Motor neuron (in vitro differentiated cells): ENCODE data around the gene TMEM63C. TPM values are rescaled to one million over a fixed set of nuclear protein-coding genes. Genes with fewer than 3 reads are reported as not detected.

ENCODE experiments used
- ATAC-seq, 8 experiments: fragments of 200-7000 bp; cut with Tn5 transposase; replicated peaks in 6 of 8; 2 replicates each; pipeline ENCODE4 v1.8.0; 2021; ENCODE audit warnings: mild to moderate bottlenecking in 8 of 8, moderate library complexity in 8 of 8
- H3K27ac ChIP-seq, 2 donors: fragments of 250-450 bp; sonication (Bioruptor Pico); 2 replicates each; pipeline ENCODE4 v1.9.0; 2021; ENCODE audit warnings: antibody characterized with exemption in 2 of 2, mild to moderate bottlenecking in 2 of 2, moderate library complexity in 1 of 2
- H3K4me1 ChIP-seq, 2 donors: fragments of 250-450 bp; sonication (Bioruptor Pico); replicated peaks in 1 of 2; 2 replicates each; pipeline ENCODE4 v1.6.1; 2021; ENCODE audit warnings: antibody characterized with exemption in 2 of 2, mild to moderate bottlenecking in 2 of 2, moderate library complexity in 1 of 2
- H3K4me3 ChIP-seq, 5 donors: fragments of 250-450 bp; sonication (Bioruptor Pico); 2 replicates each; pipeline ENCODE4 v1.9.0; 2021; ENCODE audit warnings: antibody characterized with exemption in 5 of 5, mild to moderate bottlenecking in 5 of 5, moderate library complexity in 4 of 5
- WGBS, 10 experiments: fragments of 450-650 bp; shearing (Covaris generic); methylation state at CpG; one replicate each; pipeline ENCODE4 v1.0.0; 2022; 5-methylcytosine and 5-hydroxymethylcytosine counted together
- in situ Hi-C, 9 experiments: fragments of 400-800 bp; cut with MboI; loops; one replicate each; pipeline ENCODE4 v1.15.0; 2021; ENCODE audit warnings: low sequenced_read_pairs in 9 of 9, low pct_unique_long_range_greater_than_20kb in 2 of 9; ENCODE audit not compliant: unreplicated experiment in 9 of 9
- total RNA-seq, 8 experiments: library from RNA; unstranded; fragments of 300-600 nt; gene quantifications; 2 replicates each; pipeline versions ENCODE4 v1.2.3 to v1.2.4, GENCODE V29; 2022

The TMEM63C gene, protein sequence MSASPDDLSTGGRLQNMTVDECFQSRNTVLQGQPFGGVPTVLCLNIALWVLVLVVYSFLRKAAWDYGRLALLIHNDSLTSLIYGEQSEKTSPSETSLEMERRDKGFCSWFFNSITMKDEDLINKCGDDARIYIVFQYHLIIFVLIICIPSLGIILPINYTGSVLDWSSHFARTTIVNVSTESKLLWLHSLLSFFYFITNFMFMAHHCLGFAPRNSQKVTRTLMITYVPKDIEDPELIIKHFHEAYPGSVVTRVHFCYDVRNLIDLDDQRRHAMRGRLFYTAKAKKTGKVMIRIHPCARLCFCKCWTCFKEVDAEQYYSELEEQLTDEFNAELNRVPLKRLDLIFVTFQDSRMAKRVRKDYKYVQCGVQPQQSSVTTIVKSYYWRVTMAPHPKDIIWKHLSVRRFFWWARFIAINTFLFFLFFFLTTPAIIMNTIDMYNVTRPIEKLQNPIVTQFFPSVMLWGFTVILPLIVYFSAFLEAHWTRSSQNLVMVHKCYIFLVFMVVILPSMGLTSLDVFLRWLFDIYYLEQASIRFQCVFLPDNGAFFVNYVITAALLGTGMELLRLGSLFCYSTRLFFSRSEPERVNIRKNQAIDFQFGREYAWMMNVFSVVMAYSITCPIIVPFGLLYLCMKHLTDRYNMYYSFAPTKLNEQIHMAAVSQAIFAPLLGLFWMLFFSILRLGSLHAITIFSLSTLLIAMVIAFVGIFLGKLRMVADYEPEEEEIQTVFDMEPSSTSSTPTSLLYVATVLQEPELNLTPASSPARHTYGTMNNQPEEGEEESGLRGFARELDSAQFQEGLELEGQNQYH
- total RNA-seq = 10 to 100 TPM in 4 of 8 experiments, 1 to 10 TPM in 1, under 1 TPM in 3; 0.10 to 18.8 (median 6.9) TPM

DNA sequence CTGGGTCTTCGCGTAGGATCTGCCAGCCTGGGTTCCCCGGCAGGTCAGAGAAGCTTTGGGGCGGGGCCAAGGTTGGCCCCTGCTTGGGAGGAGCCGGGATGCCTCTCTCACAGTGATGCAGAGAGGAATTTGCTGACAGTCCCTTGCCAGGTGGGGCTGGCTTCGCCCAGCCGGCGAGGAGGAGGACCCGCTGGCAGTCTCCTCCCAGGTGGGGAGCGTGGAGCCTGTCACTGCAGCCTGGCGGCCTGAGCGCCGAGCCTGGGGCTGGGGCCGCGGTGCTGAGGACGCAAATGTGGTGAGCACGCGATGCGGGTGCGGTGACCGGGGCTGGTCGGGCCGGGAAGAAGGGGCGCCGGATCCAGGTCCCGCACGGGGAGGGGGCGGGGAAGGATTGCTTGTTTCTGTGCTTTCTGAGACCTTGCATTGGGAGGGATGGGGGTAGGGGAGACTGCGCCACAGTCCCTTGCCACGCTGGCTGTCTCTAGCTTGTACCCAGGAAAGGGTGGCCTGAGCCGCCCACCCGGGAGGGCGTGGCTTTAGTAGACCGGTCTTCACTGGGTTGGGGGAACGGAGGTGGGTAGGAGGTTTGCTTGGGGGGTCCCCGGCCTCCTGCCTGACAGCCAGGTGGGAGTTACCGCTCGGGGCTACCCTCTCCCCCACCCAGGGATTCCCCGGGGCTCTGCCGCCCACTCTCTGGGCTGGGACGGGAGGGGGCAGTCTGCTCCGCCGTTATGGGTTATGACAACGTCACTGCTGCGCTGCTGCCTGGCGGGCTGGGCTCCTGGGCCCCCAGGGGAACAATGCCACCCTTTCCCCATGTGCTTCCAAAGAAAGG is at the start of gene TMEM63C:
Gene TMEM63C, plus strand, starts transcription at position 196 of the 835 bp plus-strand sequence. CDS start 37,016 bp downstream, outside the sequence.
- H3K4me1 ChIP-seq = peaks cover 9 to 16% of the 10 kb centered on the region in 2 donors
- in situ Hi-C loops = no loop called here
- H3K27ac ChIP-seq = peak within 1 kb of the TSS; percentile 77 to 84
- H3K4me3 ChIP-seq = peak within 1 kb of the TSS; percentile 52 to 74 (median 65)
- ATAC-seq = peak; percentile 73 to 96 (median 91)
- 0 to 20% methylated on average over 2 to 8 of the region's 46 CpGs; no CpG with 5 or more reads in 8 of the 10 experiments for WGBS, 10 experiments

DNA sequence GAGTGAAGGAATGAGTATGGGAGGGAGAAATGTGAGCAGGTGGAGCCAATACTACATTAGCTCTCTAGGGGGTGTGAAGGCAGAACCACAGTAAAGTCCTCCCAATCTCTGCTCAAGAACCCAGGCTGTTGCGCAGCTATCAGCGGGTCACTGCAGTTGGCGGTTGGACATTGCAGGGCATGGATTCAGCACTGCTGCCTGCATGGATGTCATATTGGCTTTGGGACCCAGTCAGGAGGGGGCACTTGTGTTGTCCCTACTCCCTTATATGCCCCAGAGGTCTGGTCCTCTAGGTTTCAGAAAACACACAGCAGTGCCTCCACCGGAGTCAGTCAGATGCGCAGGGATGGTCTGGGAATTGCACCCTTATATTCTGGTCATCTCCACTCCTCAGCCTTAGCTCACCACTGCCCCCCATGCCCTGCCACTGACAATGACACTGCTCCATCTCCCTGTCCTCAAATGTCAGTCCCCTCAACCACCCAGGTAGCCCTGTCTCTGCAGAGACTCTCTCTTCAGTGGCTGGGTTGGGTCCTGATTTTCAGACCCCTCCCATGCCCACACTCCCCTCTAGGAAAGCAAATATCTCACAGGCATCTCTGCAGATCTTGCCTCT is 49.6 kb upstream of the TMEM63C start:
- in situ Hi-C loops = loop anchor here in 2 of 9 experiments (25.0 kb wide), 1 partner anchor 180 kb away; the partner anchor contains the start of genes GSTZ1 (in 2 of the 2) and POMT2 (in 2 of the 2)
- Histone ChIP-seq H3K27ac (no peak overlapping the region), H3K4me3 (no peak overlapping the region), H3K4me1 (peaks cover 11 to 16% of the 10 kb centered on the region in 2 donors)
- WGBS, 10 experiments = 0 to 100% (median 100%) methylated on average over 1 to 2 of the region's 5 CpGs; no CpG with 5 or more reads in 6 of the 10 experiments
- ATAC-seq = no peak

DNA sequence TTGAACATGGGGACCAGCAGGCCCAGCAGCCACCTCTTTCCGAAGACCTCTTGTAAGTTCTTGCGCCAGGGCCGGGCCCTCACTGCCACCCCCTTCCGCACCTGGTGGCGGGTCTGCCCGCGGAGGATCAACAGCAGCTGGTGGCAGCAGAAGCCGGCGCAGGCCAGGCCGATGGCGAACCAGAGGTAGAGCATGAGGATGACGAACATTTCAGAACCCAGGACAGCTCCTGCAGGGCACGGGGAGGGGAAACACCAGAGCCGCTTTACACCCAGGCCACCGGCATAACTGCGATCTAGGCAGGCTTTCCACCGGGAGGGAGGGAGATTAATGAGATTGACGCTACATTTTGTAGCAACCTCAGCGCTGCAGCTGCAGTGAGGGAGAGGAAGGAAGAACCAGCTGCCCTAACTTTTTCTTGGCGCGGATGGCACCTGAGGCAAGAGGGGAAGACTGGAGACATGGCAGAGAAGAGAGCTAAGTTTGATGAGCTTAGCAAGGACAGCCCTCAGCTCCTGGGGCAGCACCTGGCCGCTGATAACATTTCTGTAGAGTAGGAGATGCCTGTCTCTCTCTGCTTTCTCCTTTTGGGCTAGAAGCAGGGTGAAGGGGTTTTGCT is 47.8 kb upstream of the TMEM63C start:
- in situ Hi-C loops = loop anchor here in 2 of 9 experiments (25.0 kb wide), 1 partner anchor 178 kb away; the partner anchor contains the start of genes GSTZ1 (in 2 of the 2) and POMT2 (in 2 of the 2)
- Histone ChIP-seq H3K4me3 (no peak overlapping the region), H3K4me1 (peaks cover 11 to 16% of the 10 kb centered on the region in 2 donors), H3K27ac (no peak overlapping the region)
- peak; percentile 25 to 99 (median 84) for ATAC-seq
- 0 to 94% (median 52%) methylated on average over 2 to 13 of the region's 22 CpGs; no CpG with 5 or more reads in 1 of the 10 experiments for WGBS, 10 experiments

DNA sequence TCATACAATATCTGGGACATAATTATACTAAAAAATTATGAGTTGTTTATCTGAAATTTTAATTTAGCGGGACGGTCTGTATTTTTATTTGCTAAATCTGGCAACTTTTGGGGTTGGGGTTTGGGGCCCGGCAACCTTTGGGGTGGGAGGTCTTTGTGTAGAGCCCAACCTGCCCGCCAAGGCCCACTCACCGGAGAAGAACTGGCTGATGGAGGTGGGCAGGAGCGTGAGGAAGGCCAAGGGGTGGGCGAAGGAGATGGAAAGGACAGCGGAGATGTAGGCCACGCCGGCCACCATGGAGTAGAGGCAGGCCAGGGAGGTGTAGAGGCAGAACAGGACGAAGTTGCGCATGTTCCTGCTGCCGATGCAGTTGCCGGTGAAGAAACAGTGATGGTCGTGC is 42.6 kb upstream of the TMEM63C start:
- Histone ChIP-seq H3K27ac (no peak overlapping the region), H3K4me3 (no peak overlapping the region), H3K4me1 (peaks cover 21 to 22% of the 10 kb centered on the region in 2 donors)
- in situ Hi-C loops = loop anchor here in 2 of 9 experiments (25.0 kb wide), 1 partner anchor 173 kb away; the partner anchor contains the start of genes GSTZ1 (in 2 of the 2) and POMT2 (in 2 of the 2)
- WGBS, 10 experiments = 79 to 98% (median 88%) methylated on average over 2 to 5 of the region's 15 CpGs; no CpG with 5 or more reads in 6 of the 10 experiments
- ATAC-seq = no peak

DNA sequence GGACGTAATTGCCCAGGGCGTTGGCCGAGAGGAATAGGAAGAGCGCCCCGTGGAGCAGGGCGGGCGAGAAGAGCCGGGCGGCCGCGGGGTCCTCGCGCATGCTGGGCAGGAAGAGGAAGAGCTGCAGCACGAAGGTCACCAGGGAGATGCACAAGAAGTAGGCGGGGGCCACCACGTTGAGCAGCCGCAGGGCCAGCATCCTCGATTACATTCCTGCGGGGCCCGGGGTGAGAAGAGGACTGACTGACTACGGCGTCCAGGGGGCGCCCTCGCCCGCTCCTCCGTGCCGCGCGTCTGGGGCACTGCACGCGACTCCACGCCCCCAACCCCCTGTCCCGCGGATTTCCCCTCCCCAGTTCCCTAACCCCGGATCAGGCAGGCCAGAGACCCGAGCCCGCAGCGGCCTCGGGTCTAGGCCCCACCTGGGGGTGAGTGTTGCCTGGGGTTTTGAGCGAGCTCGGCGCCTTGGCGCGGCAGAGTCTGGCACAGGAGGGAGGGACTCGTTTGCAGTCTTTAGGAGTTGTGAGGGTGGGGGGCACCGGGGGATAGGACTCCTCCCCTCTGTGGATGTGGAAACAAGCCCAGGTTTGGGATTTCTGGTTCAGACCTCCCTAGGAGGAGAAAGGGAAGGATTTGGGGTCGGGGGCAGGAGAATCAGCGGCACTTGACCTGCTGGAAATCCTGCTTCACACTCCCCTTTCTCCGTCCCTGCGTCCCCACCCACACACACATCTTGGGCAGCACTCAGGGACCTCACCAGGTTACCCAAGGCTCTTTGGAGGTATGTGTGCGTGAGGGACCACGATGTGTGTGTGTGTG is 41.8 kb upstream of the TMEM63C start:
- in situ Hi-C loops = loop anchor here in 2 of 9 experiments (25.0 kb wide), 1 partner anchor 173 kb away; the partner anchor contains the start of genes GSTZ1 (in 2 of the 2) and POMT2 (in 2 of the 2)
- H3K4me3 ChIP-seq = peak overlapping the region; percentile 51 to 80 (median 66)

DNA sequence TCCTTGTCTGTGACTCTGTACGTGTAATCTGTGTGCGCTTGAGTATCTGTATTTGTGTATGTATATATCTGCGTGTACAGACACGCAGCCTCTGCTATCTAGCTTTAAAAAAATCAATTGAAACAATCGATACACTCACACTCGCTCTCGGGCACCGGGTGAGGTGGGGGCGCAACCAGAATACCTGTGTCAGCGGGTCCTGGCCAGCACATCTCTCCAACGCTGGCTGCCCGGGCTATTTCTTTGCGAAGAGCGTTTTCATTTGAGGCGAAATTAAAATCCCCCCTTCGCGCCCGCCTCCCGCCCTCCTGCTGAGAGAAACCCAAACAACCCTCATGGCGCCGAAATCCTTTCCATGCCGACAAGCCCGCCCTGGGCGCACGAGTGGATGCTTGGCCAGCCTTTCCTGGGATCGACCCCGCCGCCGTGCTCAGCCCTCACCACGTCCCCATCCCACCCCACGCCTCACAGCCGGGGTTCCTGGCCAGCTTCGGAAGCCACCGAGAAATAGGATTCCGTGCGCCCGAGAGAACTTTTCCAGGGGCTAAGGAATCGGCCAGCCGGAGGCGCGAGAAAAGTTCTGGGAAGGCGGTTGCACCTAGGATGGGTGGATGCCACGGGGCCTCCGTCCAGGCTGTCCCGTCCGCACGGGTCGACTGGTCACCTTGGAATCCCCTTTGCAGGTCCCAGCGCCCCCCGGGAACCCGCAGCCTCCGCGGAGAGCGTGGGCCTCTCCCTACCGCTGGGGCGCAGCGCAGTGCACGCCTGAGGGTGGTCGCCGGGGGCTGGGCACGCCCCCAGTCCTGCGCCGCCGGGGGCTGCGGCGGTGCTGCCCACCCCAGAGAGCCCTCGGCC is 41.0 kb upstream of the TMEM63C start:
- WGBS, 10 experiments = 0 to 5% (median 0%) methylated on average over 1 to 6 of the region's 67 CpGs; no CpG with 5 or more reads in 4 of the 10 experiments
- Histone ChIP-seq H3K27ac (peak overlapping the region in 1 of 2 donors; percentile 78), H3K4me3 (peak overlapping the region; percentile 51 to 80 (median 66)), H3K4me1 (peaks cover 30 to 35% of the 10 kb centered on the region in 2 donors)
- in situ Hi-C loops = loop anchor here in 2 of 9 experiments (25.0 kb wide), 1 partner anchor 172 kb away; the partner anchor contains the start of genes GSTZ1 (in 2 of the 2) and POMT2 (in 2 of the 2)
- ATAC-seq = peak in 6 of 8 experiments; percentile 10 to 47 (median 30)

More for the DNA sequence above, 41.8 kb upstream of the TMEM63C start:
- peak overlapping the region in 1 of 2 donors; percentile 78 for H3K27ac ChIP-seq
- ATAC-seq = peak; percentile 16 to 69 (median 34)
- 0 to 3% (median 0%) methylated on average over 2 to 12 of the region's 52 CpGs; no CpG with 5 or more reads in 7 of the 10 experiments for WGBS, 10 experiments
- H3K4me1 ChIP-seq = peaks cover 27 to 28% of the 10 kb centered on the region in 2 donors

DNA sequence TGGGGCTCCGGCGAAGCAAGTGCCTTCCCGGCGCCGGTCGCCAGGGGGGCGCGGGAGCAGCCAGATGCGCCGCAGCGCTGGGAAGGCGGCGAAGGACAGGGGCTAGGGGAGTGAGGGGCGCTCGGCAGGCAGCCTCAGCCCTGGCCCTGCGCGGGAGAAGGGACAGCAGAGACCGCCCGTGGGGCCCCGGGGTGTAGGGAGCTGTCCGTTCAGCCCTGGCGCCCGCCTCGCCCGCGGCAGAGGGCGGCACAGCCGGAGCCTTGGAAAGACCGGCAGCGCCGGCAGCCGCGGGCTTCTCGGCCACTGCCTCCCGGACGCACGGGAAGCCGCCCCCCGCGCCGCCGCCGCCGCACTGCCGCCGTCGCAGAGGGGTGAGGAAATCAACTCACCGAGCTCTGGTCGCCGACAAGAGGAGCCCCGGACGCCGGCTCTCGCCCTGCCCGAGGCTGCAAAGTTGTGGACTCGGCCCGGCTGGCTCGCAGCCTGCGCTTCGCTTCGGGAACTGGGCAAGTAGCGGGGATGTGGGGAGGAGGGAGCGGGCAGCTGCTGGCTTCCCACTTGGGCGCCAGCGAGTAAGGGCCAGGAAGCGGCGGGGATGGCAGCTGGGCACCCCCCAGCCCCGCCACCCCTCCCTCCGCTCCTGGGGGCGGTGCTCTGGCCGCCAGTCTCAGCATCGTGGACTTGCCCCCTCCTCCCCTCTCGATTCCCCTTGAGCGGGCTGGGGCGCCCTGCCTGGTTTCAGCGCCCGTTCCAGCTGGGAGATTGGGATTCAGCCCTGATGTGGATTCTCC is 40.2 kb upstream of the TMEM63C start, which contains the start of gene ZDHHC22:
Gene ZDHHC22, minus strand, starts transcription at position 578 of the 791 bp plus-strand sequence. CDS start 2,053 bp downstream, outside the sequence.
- peaks cover 33 to 41% of the 10 kb centered on the region in 2 donors for H3K4me1 ChIP-seq
- WGBS, 10 experiments = 0% methylated on average over 5 of the region's 77 CpGs; no CpG with 5 or more reads in 9 of the 10 experiments
- in situ Hi-C loops = loop anchor here in 2 of 9 experiments (25.0 kb wide), 1 partner anchor 171 kb away; the partner anchor contains the start of genes GSTZ1 (in 2 of the 2) and POMT2 (in 2 of the 2)
- peak within 1 kb of the TSS; percentile 51 to 80 (median 66) for H3K4me3 ChIP-seq
- peak; percentile 39 to 86 (median 78) for ATAC-seq
- peak within 1 kb of the TSS; percentile 63 to 78 for H3K27ac ChIP-seq

DNA sequence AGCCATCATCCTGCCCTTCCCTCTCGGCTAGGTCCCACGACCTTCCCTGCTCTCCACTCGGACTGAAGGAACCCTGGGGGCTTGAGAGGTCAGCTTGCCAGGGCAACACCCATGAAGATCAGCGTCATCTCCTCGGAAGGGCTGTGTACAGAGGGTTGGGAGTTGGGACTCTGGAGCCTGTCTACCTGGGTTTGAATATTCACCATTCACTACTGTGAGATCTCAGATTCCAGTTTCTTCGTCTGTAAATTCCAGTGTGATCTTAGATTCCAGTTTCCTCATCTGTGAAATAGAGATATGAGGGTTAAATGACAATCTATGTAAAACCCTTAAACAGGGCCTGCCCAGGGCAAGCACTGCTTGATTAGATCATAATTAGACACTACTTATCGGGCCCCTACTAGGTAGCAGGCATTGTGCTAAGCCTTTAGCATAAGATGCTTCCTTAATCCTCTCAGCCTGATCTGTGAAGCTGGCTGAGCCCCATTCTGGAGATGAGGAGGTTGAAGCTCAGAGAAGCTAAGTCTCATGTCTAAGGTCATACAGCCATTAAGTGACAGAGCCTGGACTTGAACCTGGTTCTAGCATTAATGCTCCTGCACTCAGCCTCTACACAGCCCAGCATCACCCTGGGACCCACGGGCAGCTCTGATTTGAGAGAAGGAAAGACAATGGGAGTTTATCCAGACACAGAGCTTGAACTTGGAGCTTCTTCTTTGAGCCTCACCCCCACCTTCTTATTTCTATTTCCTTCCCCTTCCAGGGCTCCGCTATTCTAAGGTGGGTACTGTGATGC is 39.4 kb upstream of the TMEM63C start:
- peak overlapping the region; percentile 63 to 78 for H3K27ac ChIP-seq
- peak overlapping the region; percentile 51 to 80 (median 66) for H3K4me3 ChIP-seq
- ATAC-seq = peak in 5 of 8 experiments; percentile 5 to 10 (median 8)
- peaks cover 33 to 41% of the 10 kb centered on the region in 2 donors for H3K4me1 ChIP-seq
- WGBS, 10 experiments = 0 to 47% (median 10%) methylated on average over 1 to 7 of the region's 9 CpGs; no CpG with 5 or more reads in 2 of the 10 experiments
- in situ Hi-C loops = loop anchor here in 2 of 9 experiments (25.0 kb wide), 1 partner anchor 170 kb away; the partner anchor contains the start of genes GSTZ1 (in 2 of the 2) and POMT2 (in 2 of the 2)
